ENCODE data around the gene ARHGAP35.

DNA sequence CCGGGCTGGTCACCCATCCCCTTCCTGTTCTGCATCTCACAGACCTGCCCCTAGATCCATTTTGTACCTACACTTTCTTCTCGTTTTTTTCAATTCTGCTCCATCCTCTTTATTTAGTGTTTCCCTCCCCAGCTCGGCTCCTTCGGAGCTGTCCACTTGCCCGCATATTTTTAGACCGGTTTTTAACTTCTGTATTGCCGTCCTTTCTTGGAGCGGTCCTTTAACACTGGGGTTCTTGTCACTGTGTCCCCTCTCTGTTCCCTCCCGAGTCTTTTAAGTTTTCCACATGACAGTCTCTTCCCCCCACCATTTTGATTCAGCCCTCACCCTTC, 1.7 kb downstream of the ARHGAP35 start:
- TF ChIP-seq POLR2A (IDR thresholded peaks at IDR 0.05) (no peak), CTCF (IDR thresholded peaks at IDR 0.05) (no peak)
